Smooth muscle cell of the brain vasculature (primary cell): ENCODE results near the gene ABCD3.
"Not testable (repeated sequence)": the region's sequence is repeated elsewhere in the genome, so short reads cannot be mapped to it uniquely, and the experiment has no call there.

Experiments used
- DNase-seq: peaks from one replicate; pipeline ENCODE4 v3.0.0-alpha.2; 2012; ENCODE audit warnings: low read depth, low spot score

Gene ABCD3

GRCh38 chr1:94549706-94550105 is 131.5 kb downstream of the ABCD3 start:
- DNase-seq, result no peak

GRCh38 chr1:94550396-94550795 is 132.2 kb downstream of the ABCD3 start:
- DNase-seq, result no peak

GRCh38 chr1:94550800-94551241 is 132.6 kb downstream of the ABCD3 start:
- no peak for DNase-seq

GRCh38 chr1:94551449-94551848 is 133.3 kb downstream of the ABCD3 start:
- no peak for DNase-seq

- no peak for DNase-seq
Measured at GRCh38 chr1:94552071-94552586, 133.9 kb downstream of the ABCD3 start.

GRCh38 chr1:94553323-94553730 is 135.1 kb downstream of the ABCD3 start:
- DNase-seq, result no peak

- DNase-seq, result no peak
Measured at GRCh38 chr1:94553931-94554330, 135.7 kb downstream of the ABCD3 start.

GRCh38 chr1:94554580-94554979 is 136.4 kb downstream of the ABCD3 start:
- DNase-seq, result no peak

- no peak for DNase-seq
Measured at GRCh38 chr1:94555091-94555490, 136.9 kb downstream of the ABCD3 start.

GRCh38 chr1:94559921-94560320 is 141.7 kb downstream of the ABCD3 start:
- DNase-seq, result no peak

- DNase-seq, result no peak
Measured at GRCh38 chr1:94560333-94560732, 142.1 kb downstream of the ABCD3 start.

- DNase-seq, result no peak
Measured at GRCh38 chr1:94562519-94563260, 144.5 kb downstream of the ABCD3 start.

- DNase-seq, result no peak
Measured at GRCh38 chr1:94565901-94566300, 147.7 kb downstream of the ABCD3 start.

- not testable (repeated sequence) for DNase-seq
Measured at GRCh38 chr1:94566436-94566835, 148.2 kb downstream of the ABCD3 start.

- DNase-seq, result not testable (repeated sequence)
Measured at GRCh38 chr1:94567975-94568607, 149.9 kb downstream of the ABCD3 start.
